ENCODE measurements around the gene PRKAB2.

GRCh38 chr1:147201786-147202185 is 29.5 kb upstream of the PRKAB2 start:
- TF ChIP-seq, protein P1, sequence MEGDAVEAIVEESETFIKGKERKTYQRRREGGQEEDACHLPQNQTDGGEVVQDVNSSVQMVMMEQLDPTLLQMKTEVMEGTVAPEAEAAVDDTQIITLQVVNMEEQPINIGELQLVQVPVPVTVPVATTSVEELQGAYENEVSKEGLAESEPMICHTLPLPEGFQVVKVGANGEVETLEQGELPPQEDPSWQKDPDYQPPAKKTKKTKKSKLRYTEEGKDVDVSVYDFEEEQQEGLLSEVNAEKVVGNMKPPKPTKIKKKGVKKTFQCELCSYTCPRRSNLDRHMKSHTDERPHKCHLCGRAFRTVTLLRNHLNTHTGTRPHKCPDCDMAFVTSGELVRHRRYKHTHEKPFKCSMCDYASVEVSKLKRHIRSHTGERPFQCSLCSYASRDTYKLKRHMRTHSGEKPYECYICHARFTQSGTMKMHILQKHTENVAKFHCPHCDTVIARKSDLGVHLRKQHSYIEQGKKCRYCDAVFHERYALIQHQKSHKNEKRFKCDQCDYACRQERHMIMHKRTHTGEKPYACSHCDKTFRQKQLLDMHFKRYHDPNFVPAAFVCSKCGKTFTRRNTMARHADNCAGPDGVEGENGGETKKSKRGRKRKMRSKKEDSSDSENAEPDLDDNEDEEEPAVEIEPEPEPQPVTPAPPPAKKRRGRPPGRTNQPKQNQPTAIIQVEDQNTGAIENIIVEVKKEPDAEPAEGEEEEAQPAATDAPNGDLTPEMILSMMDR (IDR thresholded peaks at IDR 0.05), result no peak
- no peak for TF ChIP-seq POLR2A (IDR thresholded peaks at IDR 0.05)
- no peak for TF ChIP-seq EP300 (IDR thresholded peaks at IDR 0.05)
- TF ChIP-seq POLR2AphosphoS5 (IDR thresholded peaks at IDR 0.05), result no peak

All from stomach (tissue), 4 donors.